DND-41 (cell line): Measurements from ENCODE around the gene SPSB1.

Experiments
- ATAC-seq: fragments of 200-7000 bp; cut with Tn5 transposase; 3 replicates; pipeline ENCODE4 v1.9.1; 2021; ENCODE audit warnings: low read depth; ENCODE audit not compliant: insufficient read depth
- DNase-seq: peaks from one replicate; pipeline ENCODE4 v3.0.0-alpha.2; 2020
- H2AFZ ChIP-seq: 2 replicates; pipeline ENCODE4 v1.6.0; 2012; ENCODE audit warnings: low read depth, low read length
- H3K27ac ChIP-seq: 2 replicates; pipeline ENCODE4 v1.5.1; 2012; ENCODE audit warnings: low read length, inconsistent platforms
- H3K27me3 ChIP-seq: fragments of 200-600 bp; sonication (generic); 2 replicates; pipeline ENCODE4 v1.6.0; 2012; ENCODE audit warnings: low read length, mild to moderate bottlenecking, inconsistent platforms; ENCODE audit not compliant: insufficient read depth, poor library complexity
- H3K36me3 ChIP-seq: 2 replicates; pipeline ENCODE4 v1.5.1; 2012; ENCODE audit warnings: low read length, inconsistent platforms; ENCODE audit not compliant: insufficient read depth
- H3K4me1 ChIP-seq: 2 replicates; pipeline ENCODE4 v1.5.1; 2012; ENCODE audit warnings: mild to moderate bottlenecking, low read length; ENCODE audit not compliant: insufficient read depth
- H3K4me2 ChIP-seq: 2 replicates; pipeline ENCODE4 v1.6.0; 2012; ENCODE audit warnings: mild to moderate bottlenecking, moderate library complexity, low read length, inconsistent platforms; ENCODE audit not compliant: insufficient read depth
- H3K4me3 ChIP-seq, 2 experiments: fragments of 200-600 bp in 1 of 2; shearing (Covaris generic) in 1 of 2; 2 replicates each; pipeline ENCODE4 v1.5.1; 2012 to 2016; ENCODE audit warnings: inconsistent platforms in 2 of 2, low read length in 2 of 2, mild to moderate bottlenecking in 2 of 2, low read depth in 1 of 2, moderate library complexity in 1 of 2
- H3K79me2 ChIP-seq: 2 replicates; pipeline ENCODE4 v1.6.0; 2012; ENCODE audit warnings: low read length, inconsistent platforms; ENCODE audit not compliant: insufficient read depth
- H3K9ac ChIP-seq: 2 replicates; pipeline ENCODE4 v1.6.0; 2012; ENCODE audit warnings: low read depth, mild to moderate bottlenecking, inconsistent platforms, low read length, moderate library complexity
- H3K9me3 ChIP-seq: 2 replicates; pipeline ENCODE4 v1.5.1; 2012; ENCODE audit warnings: low read length, moderate library complexity, mild to moderate bottlenecking, inconsistent platforms; ENCODE audit not compliant: insufficient read depth, severe bottlenecking
- H4K20me1 ChIP-seq: 2 replicates; pipeline ENCODE4 v1.6.0; 2012; ENCODE audit warnings: low read length; ENCODE audit not compliant: insufficient read depth
- CTCF ChIP-seq: IDR thresholded peaks from 2 replicates; pipeline ENCODE4 v1.5.1; 2012; ENCODE audit warnings: borderline replicate concordance, low read length, moderate library complexity, mild to moderate bottlenecking; ENCODE audit not compliant: poor library complexity, severe bottlenecking; ENCODE audit errors: extremely low read depth
- EZH2 ChIP-seq: IDR thresholded peaks from 3 replicates; pipeline ENCODE4 v1.6.1; 2012; ENCODE audit warnings: borderline replicate concordance, low read depth, mild to moderate bottlenecking, moderate library complexity, low read length, inconsistent platforms; ENCODE audit not compliant: severe bottlenecking

The SPSB1 gene

GRCh38 chr1:9295884-9296283 lies 3.2 kb downstream of the SPSB1 start:
- H3K27ac ChIP-seq, result peak overlapping the region; percentile 77

DNA sequence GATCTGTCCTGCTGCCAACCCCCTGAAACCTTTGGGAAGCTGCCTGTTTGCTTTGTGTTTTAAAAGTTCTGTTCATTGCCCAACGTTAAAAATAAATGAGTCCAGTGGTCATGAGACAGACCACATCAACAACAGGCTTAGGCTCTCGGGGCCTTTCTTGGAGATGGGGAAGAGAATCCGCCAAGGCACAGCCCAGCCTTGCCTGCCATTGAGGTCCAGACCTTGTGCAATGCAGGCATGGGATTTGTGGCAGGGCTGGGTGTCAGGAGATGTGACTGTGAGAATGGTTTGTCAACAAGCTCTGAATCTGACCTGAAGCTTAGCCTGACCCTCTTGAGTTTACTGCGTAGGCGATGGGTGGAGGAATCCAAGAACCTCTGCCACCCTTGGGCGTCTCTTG lies 4.2 kb downstream of the SPSB1 start:
- Histone ChIP-seq H4K20me1 (peaks cover 76% of the 10 kb centered on the region), H3K27ac (no peak overlapping the region), H3K79me2 (peaks cover 87% of the 10 kb centered on the region), H3K27me3 (no peaks in the 10 kb centered on the region), H3K4me3 (0 out of 4 replicates have a peak overlapping the region, but pooled peaks of 1 of the 2 experiments have one; percentile 8), H2AFZ (no peak overlapping the region), H3K9ac (no peak overlapping the region), H3K4me1 (peaks cover 70% of the 10 kb centered on the region), H3K36me3 (peaks cover 44% of the 10 kb centered on the region), H3K9me3 (no peaks in the 10 kb centered on the region), H3K4me2 (peak overlapping the region; percentile 75; the same call in 1 of the 2 replicates)
- DNase-seq (no peak), ATAC-seq (no peak)
- no peak for TF ChIP-seq EZH2
- TF ChIP-seq CTCF, result no peak

More at GRCh38 chr1:9295884-9296283, 3.2 kb downstream of the SPSB1 start:
- peak overlapping the region in 1 of 2 experiments; percentile 61; a peak in 1 of 4 replicates for H3K4me3 ChIP-seq
- H3K36me3 ChIP-seq, result peaks cover 36% of the 10 kb centered on the region
- peaks cover 61% of the 10 kb centered on the region for H3K4me1 ChIP-seq
- H3K9me3 ChIP-seq, result no peaks in the 10 kb centered on the region
- DNase-seq (no peak), ATAC-seq (no peak)
- H3K4me2 ChIP-seq, result peak overlapping the region; percentile 75
- no peak overlapping the region for H2AFZ ChIP-seq
- H3K79me2 ChIP-seq, result peaks cover 78% of the 10 kb centered on the region
- peaks cover 67% of the 10 kb centered on the region for H4K20me1 ChIP-seq
- H3K27me3 ChIP-seq, result no peaks in the 10 kb centered on the region
- no peak for TF ChIP-seq CTCF
- no peak for TF ChIP-seq EZH2
- H3K9ac ChIP-seq, result no peak overlapping the region

DNA sequence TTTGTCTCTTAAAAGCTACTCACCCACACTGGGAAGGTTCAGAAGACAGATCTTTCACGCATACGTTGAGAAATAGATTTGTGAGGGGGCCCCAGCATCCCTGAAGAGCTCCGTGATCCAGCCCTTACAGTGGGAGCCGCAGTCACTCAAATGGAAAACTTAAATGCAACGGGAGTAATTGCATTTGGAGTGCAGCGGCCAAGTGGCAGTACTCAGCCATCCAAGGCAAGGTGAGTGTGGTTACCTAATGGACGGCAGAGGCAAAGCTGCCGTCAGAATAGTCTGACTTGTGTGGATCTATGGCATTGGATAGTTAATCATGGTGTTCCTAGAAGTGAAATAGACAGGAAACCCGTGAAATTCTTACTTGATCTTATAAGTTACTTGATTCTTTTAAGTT lies 5.1 kb downstream of the SPSB1 start:
- Histone ChIP-seq H3K4me2 (peak overlapping the region; percentile 75; the same call in 1 of the 2 replicates), H3K27ac (peak overlapping the region; percentile 18; the same call in 1 of the 2 replicates), H3K4me1 (peaks cover 72% of the 10 kb centered on the region), H4K20me1 (peaks cover 86% of the 10 kb centered on the region), H3K79me2 (peaks cover 97% of the 10 kb centered on the region), H3K9ac (no peak overlapping the region), H3K36me3 (peaks cover 48% of the 10 kb centered on the region), H3K4me3 (no peak overlapping the region), H2AFZ (no peak overlapping the region), H3K27me3 (no peaks in the 10 kb centered on the region), H3K9me3 (no peaks in the 10 kb centered on the region)
- TF ChIP-seq CTCF (no peak), EZH2 (no peak)
- no peak for ATAC-seq
- DNase-seq, result no peak
